GM12891 (cell line): ENCODE data around the gene HSPBAP1.

Experiments used
- DNase-seq: peaks from one replicate; pipeline ENCODE4 v3.0.0; 2011; ENCODE audit warnings: low spot score; ENCODE audit not compliant: insufficient read length
- FAIRE-seq: peaks from 2 replicates; lab custom pipeline; 2011; peaks lifted over from hg19 to GRCh38; lab: Jason Lieb, UNC
- PAX5 ChIP-seq: IDR thresholded peaks from 2 replicates; pipeline ENCODE4 v1.6.1; 2011; ENCODE audit warnings: low read length, moderate library complexity, mild to moderate bottlenecking; ENCODE audit not compliant: insufficient read depth, severe bottlenecking
- POLR2A ChIP-seq: IDR thresholded peaks from 2 replicates; pipeline ENCODE4 v1.6.1; 2011; ENCODE audit warnings: low read depth, low read length, control low read depth
- POLR2AphosphoS5 ChIP-seq: IDR thresholded peaks from 2 replicates; pipeline ENCODE4 v1.6.1; 2011; ENCODE audit warnings: low read depth, low read length, control low read depth
- POU2F2 ChIP-seq: IDR thresholded peaks from 2 replicates; pipeline ENCODE4 v1.6.1; 2011; ENCODE audit warnings: low read depth, mild to moderate bottlenecking, control low read depth, low read length, moderate library complexity
- SPI1 ChIP-seq: IDR thresholded peaks from 2 replicates; pipeline ENCODE4 v1.6.1; 2011; ENCODE audit warnings: low read depth, low read length, control low read depth
- TAF1 ChIP-seq: IDR thresholded peaks from 2 replicates; pipeline ENCODE4 v1.6.1; 2011; ENCODE audit warnings: low read depth, low read length, control low read depth

HSPBAP1 gene

GRCh38 chr3:122789585-122790273 is 3.9 kb downstream of the HSPBAP1 start:
- FAIRE-seq (no peak), DNase-seq (no peak)
- TF ChIP-seq POLR2AphosphoS5 (no peak), SPI1 (no peak)

DNA sequence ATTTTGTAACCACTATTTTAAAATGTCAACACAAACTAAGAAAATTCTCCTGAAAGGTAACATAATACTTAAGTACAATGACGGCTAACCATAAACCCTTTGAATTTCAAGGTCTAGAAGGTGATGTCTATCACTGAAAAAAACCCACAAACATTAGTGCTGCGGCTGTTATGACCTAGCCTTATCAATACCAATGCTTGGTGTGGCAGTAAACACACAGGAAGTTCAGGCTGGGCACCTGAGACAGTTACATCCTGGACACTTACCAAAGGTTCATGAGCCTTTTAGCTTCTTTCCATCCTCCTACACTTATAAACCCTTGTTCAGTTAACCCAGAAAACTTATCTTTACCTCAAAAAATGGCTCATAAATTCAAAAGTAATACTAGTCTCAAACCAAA is 5.8 kb downstream of the HSPBAP1 start:
- FAIRE-seq (no peak), DNase-seq (no peak)
- TF ChIP-seq PAX5: no peak
- no peak for TF ChIP-seq POU2F2
- no peak for TF ChIP-seq POLR2AphosphoS5
- TF ChIP-seq SPI1: no peak
- TF ChIP-seq POLR2A: no peak
- TF ChIP-seq TAF1: no peak

GRCh38 chr3:122786066-122786465 is 7.6 kb downstream of the HSPBAP1 start:
- DNase-seq (no peak), FAIRE-seq (no peak)
- no peak for TF ChIP-seq POLR2AphosphoS5
- TF ChIP-seq SPI1: no peak
- no peak for TF ChIP-seq PAX5
- TF ChIP-seq POLR2A: no peak
- TF ChIP-seq TAF1: no peak

- DNase-seq (no peak), FAIRE-seq (no peak)
- TF ChIP-seq TAF1: no peak
- no peak for TF ChIP-seq POLR2A
- no peak for TF ChIP-seq POLR2AphosphoS5
- no peak for TF ChIP-seq POU2F2
- no peak for TF ChIP-seq SPI1
- no peak for TF ChIP-seq PAX5
These were observed 8.4 kb downstream of the HSPBAP1 start for GRCh38 chr3:122785231-122785630.

DNA sequence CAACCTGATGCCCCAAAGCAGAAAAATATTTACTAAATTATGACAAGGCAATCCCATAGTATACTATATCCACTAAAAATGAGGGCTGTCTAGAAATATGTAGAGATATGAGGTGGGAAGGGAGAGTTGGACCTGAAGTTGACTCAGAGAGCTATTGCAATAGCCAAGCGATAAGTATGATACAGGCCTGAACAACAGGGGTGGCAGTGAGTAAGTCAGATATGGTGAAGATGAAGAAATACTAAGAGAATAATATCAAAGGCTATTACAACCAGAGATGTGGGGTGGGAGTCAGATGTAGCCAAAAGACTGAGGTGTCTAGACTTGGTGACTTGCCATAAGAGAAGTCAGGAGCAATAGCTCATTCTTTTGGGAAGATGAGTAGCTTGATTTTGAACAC is 9.2 kb downstream of the HSPBAP1 start:
- TF ChIP-seq PAX5 (no peak), SPI1 (no peak), POLR2A (no peak), POLR2AphosphoS5 (no peak), POU2F2 (no peak), TAF1 (no peak)
- DNase-seq: no peak
- FAIRE-seq: no peak

- DNase-seq (no peak), FAIRE-seq (no peak)
- TF ChIP-seq POLR2AphosphoS5: no peak
- TF ChIP-seq TAF1: no peak
- no peak for TF ChIP-seq POU2F2
- no peak for TF ChIP-seq PAX5
- no peak for TF ChIP-seq POLR2A
- no peak for TF ChIP-seq SPI1
These were observed 10.8 kb downstream of the HSPBAP1 start for GRCh38 chr3:122782804-122783203.

DNA sequence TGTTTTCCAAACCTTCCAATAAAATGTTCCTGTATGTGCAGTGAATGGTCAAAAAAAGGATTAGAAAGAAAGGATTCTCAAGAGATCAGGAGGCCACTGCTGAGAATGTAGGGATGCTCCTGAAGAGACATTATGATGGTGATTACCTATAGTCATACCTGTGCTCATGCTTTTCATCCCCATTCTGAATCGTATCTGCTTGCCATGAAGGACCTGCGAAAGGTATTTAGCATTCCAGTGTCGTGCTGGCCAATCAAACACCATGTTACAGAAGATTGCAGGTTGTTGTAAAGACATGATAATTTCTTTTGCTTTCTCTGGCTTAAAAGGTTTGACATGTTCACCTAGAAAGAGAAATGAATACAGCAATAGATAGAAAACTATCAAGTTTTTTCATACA is 16.1 kb downstream of the HSPBAP1 start:
- peak; percentile 16 for FAIRE-seq
- TF ChIP-seq POU2F2: no peak
- no peak for TF ChIP-seq TAF1
- TF ChIP-seq SPI1: no peak
- TF ChIP-seq PAX5: no peak
- no peak for TF ChIP-seq POLR2AphosphoS5
- TF ChIP-seq POLR2A: no peak
- no peak for DNase-seq

GRCh38 chr3:122776675-122777468 is 16.8 kb downstream of the HSPBAP1 start:
- FAIRE-seq (no peak), DNase-seq (no peak)
- TF ChIP-seq POLR2A: no peak

- no peak for DNase-seq
- FAIRE-seq: no peak
- 0 out of 2 replicates have a peak, but pooled peaks have one; percentile 10 for TF ChIP-seq POU2F2
- no peak for TF ChIP-seq POLR2A
These were observed 19.1 kb downstream of the HSPBAP1 start for GRCh38 chr3:122774564-122774963.

DNA sequence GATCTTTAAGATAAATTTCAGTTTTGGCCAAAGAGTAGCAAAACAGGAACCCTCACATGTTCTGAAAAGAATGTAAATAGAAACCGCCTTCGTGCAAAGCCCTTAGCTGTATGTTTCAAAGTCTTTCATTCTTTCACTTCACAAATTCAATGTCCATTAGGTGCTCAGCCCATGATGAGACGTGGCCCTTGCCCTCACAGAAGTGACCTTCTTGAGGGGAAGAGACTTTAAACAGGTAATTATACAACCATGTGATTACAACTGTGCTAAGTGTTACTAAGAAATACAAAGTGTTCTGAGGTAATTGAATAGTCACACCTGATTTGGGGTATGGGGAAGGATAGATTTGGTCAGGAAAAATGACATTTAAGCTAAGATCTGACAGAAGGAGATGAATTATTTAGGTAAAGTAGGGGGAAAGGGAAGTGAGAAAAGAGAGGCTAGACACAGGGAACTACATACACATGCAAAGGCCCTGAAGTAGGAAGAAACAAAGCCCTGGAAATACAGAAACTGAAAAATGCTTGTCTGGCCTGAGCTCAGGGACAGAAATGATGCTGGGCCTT is 19.6 kb downstream of the HSPBAP1 start:
- FAIRE-seq: peak; percentile 87
- peak; percentile 26; the same call in 1 of the 2 replicates for TF ChIP-seq TAF1
- TF ChIP-seq POLR2AphosphoS5: no peak
- TF ChIP-seq SPI1: peak; percentile 83
- TF ChIP-seq PAX5: no peak
- TF ChIP-seq POLR2A: no peak
- TF ChIP-seq POU2F2: no peak
- DNase-seq: no peak
